Right ventricle myocardium superior (tissue), 1 donor: Measurements from ENCODE around the gene PTPRK. TPM values are rescaled to one million over a fixed set of nuclear protein-coding genes. Genes with fewer than 3 reads are reported as not detected.

ENCODE experiments used
- ATAC-seq: fragments of 200-7000 bp; cut with Tn5 transposase; one replicate; pipeline ENCODE4 v1.9.1; 2020; ENCODE audit warnings: mild to moderate bottlenecking; ENCODE audit not compliant: poor library complexity
- DNase-seq: peaks from one replicate; pipeline ENCODE4 v3.0.0-alpha.2; 2020
- intact Hi-C: fragments of 100-400 bp; cut with DNase I; formaldehyde crosslinking; loops from one replicate; pipeline ENCODE4 v1.11.2; 2022
- total RNA-seq: library from RNA; stranded (reverse); fragmentation: NEBNext Ultra II Directional; extraction: Animal tissue kit (Norgen Biotek cat#: 25700); gene quantifications from one replicate; pipeline ENCODE4 v1.2.1, GENCODE V29; 2021
- donor health status: DM: no; HTN: yes; CAD: no; lungs with severe emphysema.

The PTPRK gene
- total RNA-seq, 1 donor from 2014 or later = 27.9 TPM

- no peak for DNase-seq
- no peak for ATAC-seq
- intact Hi-C loops = no loop called here
These were observed 364.6 kb downstream of the PTPRK start for GRCh38 chr6:128155826-128156225.

- intact Hi-C loops = no loop called here
- no peak for ATAC-seq
- no peak for DNase-seq
These were observed 367.8 kb downstream of the PTPRK start for GRCh38 chr6:128152551-128152950.

GRCh38 chr6:128150376-128150775, 370.0 kb downstream of the PTPRK start:
- intact Hi-C loops = no loop called here
- no peak for ATAC-seq
- DNase-seq = no peak

- no peak for ATAC-seq
- no peak for DNase-seq
- intact Hi-C loops = no loop called here
These were observed 370.6 kb downstream of the PTPRK start for GRCh38 chr6:128149796-128150195.

- intact Hi-C loops = no loop called here
- ATAC-seq (no peak), DNase-seq (no peak)
These were observed 376.1 kb downstream of the PTPRK start for GRCh38 chr6:128144320-128144719.

GRCh38 chr6:128141932-128142331, 378.5 kb downstream of the PTPRK start:
- intact Hi-C loops = no loop called here
- ATAC-seq (no peak), DNase-seq (no peak)

GRCh38 chr6:128139519-128139918, 380.9 kb downstream of the PTPRK start:
- DNase-seq (no peak), ATAC-seq (peak; percentile 73)
- intact Hi-C loops = no loop called here

GRCh38 chr6:128138694-128139093, 381.7 kb downstream of the PTPRK start:
- intact Hi-C loops = no loop called here
- no peak for ATAC-seq
- no peak for DNase-seq

- intact Hi-C loops = no loop called here
- DNase-seq = no peak
- no peak for ATAC-seq
These were observed 385.1 kb downstream of the PTPRK start for GRCh38 chr6:128135325-128135724.

GRCh38 chr6:128131566-128131965, 388.8 kb downstream of the PTPRK start:
- peak; percentile 61 for ATAC-seq
- intact Hi-C loops = no loop called here
- DNase-seq = no peak

GRCh38 chr6:128131036-128131435, 389.4 kb downstream of the PTPRK start:
- intact Hi-C loops = no loop called here
- ATAC-seq (peak; percentile 79), DNase-seq (no peak)

- ATAC-seq (no peak), DNase-seq (no peak)
- intact Hi-C loops = no loop called here
These were observed 390.7 kb downstream of the PTPRK start for GRCh38 chr6:128129679-128130078.

- DNase-seq (no peak), ATAC-seq (no peak)
- intact Hi-C loops = no loop called here
These were observed 392.7 kb downstream of the PTPRK start for GRCh38 chr6:128127650-128128049.

- intact Hi-C loops = no loop called here
- ATAC-seq = no peak
These were observed 395.7 kb downstream of the PTPRK start for GRCh38 chr6:128124713-128125112.

GRCh38 chr6:128121610-128122009, 398.8 kb downstream of the PTPRK start:
- DNase-seq (no peak), ATAC-seq (no peak)
- intact Hi-C loops = no loop called here

More at GRCh38 chr6:128124713-128125112, 395.7 kb downstream of the PTPRK start:
- no peak for DNase-seq

GRCh38 chr6:128121190-128121589, 399.2 kb downstream of the PTPRK start:
- no peak for ATAC-seq
- intact Hi-C loops = no loop called here
- no peak for DNase-seq

- DNase-seq (no peak), ATAC-seq (no peak)
- intact Hi-C loops = no loop called here
These were observed 402.0 kb downstream of the PTPRK start for GRCh38 chr6:128118401-128118800.

GRCh38 chr6:128117916-128118315, 402.5 kb downstream of the PTPRK start:
- DNase-seq (no peak), ATAC-seq (no peak)
- intact Hi-C loops = no loop called here

GRCh38 chr6:128114164-128114563, 406.2 kb downstream of the PTPRK start:
- DNase-seq = no peak
- ATAC-seq = no peak
- intact Hi-C loops = no loop called here

- DNase-seq = no peak
- peak; percentile 71 for ATAC-seq
- intact Hi-C loops = no loop called here
These were observed 407.9 kb downstream of the PTPRK start for GRCh38 chr6:128112494-128112893.

- intact Hi-C loops = no loop called here
- no peak for DNase-seq
- no peak for ATAC-seq
These were observed 409.3 kb downstream of the PTPRK start for GRCh38 chr6:128111096-128111495.

- ATAC-seq = no peak
- no peak for DNase-seq
- intact Hi-C loops = no loop called here
These were observed 412.7 kb downstream of the PTPRK start for GRCh38 chr6:128107682-128108081.
